ENCODE measurements around the gene ZNF362.

ZNF362 gene

DNA sequence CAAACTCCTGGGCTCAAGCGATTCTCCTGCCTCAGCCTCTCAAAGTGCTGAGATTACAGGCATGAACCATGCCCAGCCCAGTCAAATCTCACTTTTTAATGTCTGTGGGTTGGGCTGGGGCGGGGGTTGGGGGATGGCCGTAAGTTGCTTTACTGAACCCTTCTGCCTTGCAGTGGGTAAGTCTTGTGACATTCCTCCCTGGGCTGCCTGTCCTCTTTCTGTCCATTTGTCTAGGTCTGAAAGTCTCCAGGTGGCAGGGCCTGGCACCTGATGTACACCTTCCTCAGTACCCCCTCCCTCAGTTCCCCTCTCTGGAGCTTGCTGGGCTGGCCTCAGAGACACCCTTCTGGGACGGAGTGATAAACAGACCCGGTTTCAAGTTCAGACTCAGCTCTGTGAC is 13.3 kb downstream of the ZNF362 start:
- no peak for DNase-seq

DNA sequence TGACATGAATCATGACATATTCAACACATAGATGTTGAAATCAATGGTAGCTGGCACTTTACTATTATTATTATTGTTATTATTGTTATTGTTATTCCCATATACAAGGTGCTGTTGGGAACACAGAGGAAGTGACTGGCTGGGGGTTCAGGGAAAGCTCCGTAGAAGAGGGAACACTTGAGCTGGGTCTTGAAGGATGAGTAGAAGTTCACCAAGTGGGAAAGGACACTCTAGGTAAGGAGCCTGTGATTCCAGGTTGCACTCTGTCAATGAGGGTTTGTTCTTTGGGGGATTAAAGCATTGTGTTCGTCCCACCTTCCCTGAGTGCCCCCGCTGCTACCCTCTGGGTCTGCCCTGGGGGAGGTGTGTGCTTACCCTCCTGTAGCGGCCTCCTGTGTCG is 14.1 kb downstream of the ZNF362 start:
- no peak for DNase-seq

- DNase-seq, result no peak
Observed at GRCh38 chr1:33270808-33271465, 14.6 kb downstream of the ZNF362 start.

DNA sequence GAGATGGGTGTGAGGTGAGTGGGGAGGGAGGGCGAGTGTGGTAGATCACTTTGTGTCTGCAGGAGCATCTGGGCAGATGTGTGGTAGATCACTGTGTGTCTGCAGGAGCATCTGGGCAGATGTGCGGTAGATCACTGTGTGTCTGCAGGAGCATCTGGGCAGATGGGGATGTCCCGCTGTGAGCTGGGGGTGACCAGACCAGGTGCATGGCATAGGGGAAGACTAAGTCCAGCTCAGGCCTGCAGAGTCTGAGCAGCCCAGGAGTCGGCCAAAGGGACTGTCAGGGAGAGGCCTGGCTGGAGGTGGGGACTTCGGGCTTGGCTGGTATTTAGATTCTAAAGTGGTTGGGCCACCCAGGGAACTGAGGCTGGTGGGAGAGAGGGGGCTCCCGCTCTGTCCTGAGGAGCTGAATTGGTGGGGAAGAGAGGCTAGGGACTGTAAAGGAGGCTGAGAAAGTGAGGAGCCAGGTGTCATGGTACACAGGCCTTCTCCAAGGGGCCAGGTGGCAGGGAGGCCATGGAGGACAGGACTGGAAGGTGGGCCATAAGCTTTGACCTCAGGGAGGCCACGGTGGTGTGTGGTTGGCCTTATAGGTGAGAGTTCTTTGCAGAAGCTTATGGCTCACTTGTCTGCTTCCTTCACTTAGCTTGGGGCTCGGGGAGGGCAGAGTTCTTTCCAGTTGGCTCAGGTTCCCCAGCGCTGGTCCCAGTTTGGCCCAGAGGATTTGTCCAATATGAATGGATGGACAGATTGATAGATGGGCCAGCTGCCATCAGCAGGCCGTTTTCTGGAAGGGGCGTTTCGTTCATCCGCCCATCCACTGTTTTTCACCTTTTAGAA is 15.6 kb downstream of the ZNF362 start:
- DNase-seq, result no peak

DNA sequence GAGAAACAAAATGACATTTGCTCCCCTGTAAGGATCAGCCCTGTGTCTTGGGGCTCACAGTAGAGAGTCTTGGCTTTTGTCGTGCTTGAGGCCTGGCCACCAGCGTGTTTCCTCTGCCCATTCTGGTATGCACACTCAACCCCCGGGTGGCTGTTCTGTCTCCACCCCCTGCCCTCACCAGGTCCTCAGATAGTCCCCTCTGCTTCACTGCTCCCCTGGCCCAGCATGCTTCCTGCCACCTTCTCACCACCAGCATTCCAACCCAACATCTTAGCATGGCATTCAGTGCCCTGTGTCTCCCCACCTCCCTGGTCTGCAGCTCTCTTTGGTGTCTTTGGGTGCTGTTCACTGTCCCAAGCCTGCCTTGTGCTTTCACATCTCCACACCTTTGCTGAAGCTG is 16.2 kb downstream of the ZNF362 start:
- DNase-seq, result no peak

- DNase-seq, result no peak
Observed at GRCh38 chr1:33272930-33273329, 16.6 kb downstream of the ZNF362 start.

GRCh38 chr1:33273406-33273805 is 17.1 kb downstream of the ZNF362 start:
- no peak for DNase-seq

- DNase-seq, result no peak
Observed at GRCh38 chr1:33273961-33274371, 17.7 kb downstream of the ZNF362 start.

DNA sequence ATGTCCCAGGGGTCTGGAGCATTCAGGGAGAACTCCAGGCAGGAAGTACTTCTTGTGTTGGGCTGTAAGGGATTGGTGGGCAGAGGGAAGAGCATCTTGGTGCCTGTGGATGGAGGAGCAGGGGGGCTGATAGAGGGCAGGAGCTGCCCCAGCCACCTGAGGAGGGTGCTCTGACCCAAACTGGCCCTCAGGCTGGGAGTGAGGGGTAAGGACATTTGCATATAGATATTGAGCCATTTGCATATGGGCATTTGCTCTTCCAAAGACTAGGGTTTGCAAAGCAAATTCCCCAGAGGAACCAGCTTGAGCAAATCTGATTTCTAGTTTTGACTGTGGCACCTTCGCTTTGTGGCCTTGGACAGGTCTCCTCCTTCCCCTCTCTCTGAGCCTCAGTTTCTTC is 18.2 kb downstream of the ZNF362 start:
- no peak for DNase-seq

DNA sequence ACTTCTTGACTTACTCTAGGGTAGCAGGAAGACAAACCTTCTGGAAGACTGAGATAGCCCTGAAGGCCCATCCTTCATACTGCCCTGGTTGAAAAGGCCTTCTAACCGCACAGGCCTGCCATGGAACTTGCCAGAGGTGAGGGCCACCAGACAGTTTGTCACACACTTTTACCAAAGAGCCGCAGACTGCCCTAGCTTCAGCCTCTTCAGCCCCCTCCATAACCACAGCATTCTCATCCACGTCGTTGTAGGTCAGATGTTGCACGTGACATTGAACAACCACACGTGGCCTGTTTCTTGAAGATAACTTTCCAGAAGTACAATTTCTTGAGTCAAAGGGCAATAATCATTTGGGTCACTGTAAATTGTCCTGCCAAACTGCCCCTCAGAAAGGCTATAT is 18.9 kb downstream of the ZNF362 start:
- no peak for DNase-seq

DNA sequence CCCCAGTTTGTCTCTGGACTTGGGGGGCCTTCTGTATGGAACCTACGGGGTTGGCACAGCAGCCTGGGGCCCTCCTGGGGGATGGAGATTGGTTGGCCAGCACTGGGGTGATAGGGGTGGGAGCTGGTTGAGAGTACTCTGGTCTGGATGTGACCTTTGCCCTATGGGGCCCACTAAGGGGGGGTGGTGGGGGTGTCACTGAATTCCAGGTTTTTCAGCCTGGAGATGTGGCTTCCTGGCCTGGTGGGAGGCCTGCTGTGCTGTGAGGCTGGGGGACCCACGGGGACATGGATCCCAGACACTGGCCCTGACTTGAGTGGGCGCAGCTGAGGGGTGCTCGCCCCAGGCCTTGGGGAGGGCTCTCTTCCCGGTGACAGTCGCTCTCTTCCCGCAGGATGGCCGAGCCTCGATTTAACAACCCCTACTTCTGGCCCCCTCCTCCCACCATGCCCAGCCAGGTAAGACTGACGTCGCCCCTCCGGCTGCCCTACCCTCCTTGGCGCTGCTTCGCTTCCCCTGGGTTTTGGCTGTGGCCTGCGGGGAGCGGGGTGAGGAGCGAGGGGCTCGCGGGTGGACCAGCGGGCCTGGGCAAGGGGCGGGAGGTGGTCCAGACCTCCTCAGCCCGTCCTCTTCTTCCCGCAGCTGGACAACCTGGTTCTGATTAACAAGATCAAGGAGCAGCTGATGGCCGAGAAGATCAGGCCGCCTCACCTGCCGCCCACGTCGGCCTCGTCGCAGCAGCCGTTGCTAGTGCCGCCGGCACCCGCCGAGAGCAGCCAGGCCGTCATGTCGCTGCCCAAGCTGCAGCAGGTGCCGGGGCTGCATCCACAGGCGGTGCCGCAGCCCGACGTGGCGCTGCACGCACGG is 19.6 kb downstream of the ZNF362 start:
- no peak for DNase-seq

DNA sequence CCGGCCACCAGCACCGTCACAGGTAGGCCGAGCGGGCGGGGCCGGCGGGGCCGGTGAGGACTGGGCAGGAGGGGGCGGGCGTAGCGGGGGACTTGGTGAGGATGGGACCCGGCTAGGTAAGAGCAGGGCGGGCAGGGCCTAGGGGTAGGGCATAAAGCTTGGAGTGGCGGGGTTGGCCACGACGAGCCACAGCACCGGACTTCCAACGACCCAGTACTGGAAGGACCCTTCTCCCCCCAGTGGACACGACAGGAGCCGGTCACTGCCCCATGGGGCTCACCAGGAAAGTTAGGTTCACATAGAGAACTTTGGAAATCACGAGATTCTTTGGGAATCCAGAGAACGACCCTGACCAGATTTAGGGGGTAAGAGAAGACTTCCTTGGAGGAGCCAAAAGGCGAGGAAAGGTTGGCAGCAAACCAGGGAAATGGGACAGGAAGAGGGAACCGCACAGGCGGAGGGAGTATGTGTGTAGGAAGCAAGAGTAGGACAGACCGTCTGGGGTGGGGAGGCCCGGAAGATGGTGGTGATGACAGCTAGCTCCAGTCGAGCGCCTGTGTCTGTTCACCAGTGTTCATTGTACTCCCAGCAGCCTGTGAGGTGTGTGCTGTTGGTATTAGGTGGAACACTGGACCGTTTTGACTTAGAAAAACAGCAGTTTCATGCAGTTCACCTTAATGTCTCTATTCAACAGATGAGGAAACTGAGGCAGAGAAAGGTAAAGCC is 20.4 kb downstream of the ZNF362 start:
- no peak for DNase-seq

- DNase-seq, result no peak
Observed at GRCh38 chr1:33277488-33278084, 21.3 kb downstream of the ZNF362 start.

DNA sequence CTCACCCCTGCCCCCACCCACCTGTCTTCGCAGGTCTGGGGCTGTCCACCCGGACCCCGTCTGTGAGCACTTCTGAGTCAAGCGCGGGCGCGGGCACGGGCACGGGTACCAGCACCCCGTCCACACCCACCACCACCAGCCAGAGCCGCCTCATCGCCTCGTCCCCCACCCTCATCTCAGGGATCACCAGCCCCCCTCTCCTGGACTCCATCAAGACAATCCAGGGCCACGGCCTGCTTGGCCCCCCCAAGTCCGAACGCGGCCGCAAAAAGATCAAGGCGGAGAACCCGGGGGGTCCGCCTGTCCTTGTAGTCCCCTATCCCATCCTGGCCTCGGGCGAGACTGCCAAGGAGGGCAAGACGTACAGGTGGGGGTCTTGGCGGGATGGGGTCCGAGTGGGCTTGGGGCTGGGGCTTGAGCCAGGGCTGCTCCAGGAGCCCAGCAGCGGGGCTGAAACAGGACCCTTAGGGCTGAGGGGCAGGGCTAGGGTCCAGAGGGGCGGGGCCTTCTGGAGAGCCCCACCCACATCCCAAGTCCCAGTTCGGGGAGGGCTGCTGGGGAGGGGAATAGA is 23.9 kb downstream of the ZNF362 start:
- no peak for DNase-seq

DNA sequence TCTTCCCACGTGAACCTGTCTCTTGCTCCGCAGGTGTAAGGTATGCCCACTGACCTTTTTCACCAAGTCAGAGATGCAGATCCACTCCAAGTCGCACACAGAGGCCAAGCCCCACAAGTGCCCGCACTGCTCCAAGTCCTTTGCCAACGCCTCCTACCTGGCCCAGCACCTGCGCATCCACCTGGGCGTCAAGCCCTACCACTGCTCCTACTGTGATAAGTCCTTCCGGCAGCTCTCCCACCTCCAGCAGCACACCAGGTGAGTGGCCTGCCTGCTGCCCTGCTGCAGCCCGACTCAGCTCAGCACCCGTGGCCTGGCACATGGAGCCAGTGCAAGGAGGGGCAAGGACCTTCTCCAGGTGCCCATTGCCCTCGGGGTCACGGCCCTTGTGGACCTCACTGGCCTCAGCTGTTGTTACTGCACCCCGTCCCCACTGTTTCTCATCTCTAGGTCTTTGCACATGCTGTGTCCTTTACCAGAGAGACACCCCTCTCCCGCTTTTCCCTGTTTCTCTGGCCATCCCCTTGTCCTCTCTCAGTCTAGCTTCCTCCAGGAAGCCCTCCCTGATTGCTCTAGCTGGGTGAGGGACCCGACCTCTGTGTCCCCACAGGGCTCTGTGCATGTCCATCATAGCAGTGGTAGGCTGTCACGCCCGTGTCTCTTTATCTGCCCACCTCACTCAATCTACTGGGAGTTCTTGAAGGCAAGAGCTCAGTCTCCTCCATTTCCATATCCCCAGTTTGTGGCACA is 25.4 kb downstream of the ZNF362 start:
- DNase-seq, result no peak

DNA sequence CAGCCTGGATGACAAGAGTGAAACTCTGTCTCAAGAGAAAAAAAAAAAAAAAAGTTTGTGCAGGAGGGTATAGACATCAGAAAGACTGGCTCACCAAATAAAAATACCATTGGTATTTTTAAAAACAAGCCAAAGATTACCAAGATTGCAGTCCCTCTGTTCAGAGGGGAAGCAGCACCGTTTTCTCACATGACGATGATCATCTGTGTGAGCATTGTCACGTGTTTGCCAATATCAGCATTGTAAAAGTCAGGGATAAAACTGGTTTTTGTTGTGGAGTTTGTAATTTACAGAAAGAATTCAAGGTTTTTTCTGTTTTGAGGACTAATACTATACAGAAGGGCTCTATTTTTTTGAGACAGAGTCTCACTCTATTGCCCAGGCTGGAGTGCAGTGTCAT is 26.5 kb downstream of the ZNF362 start:
- DNase-seq, result no peak

- DNase-seq, result no peak
Observed at GRCh38 chr1:33284049-33284448, 27.8 kb downstream of the ZNF362 start.

DNA sequence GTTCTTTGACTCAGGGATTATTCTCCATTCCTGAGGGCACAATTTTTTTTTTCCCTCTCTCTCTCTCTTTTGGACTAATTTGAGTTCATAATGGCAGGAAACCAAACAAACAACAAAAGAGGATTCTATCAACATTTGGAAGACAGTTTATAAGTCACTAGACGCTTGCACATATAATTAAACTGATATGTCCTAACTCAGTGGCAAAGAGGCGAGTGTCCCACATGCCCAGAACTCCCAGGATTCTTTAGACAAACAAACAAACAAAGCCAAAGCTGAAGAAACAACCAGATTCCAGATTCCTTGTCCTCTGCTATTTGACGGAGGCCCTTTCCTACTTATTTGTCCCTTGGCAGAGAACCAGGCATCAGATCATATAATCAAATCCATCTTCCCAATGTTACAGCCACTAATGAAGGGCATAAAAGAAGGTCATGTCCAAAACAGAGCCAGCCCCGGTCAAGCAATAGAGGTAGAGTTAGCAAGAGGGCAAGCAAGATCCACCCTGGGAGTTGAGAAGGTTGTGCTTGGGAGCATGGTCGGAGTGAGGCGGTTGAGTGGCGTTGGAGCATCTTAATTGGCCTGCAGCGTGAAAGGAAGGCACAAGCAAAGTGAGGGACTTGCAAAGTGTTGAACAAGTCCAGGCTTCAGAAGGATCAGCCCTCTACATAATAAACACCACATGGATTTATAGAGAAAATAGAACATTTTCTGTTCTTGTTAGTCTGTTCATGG is 30.3 kb downstream of the ZNF362 start:
- no peak for DNase-seq

- DNase-seq, result no peak
Observed at GRCh38 chr1:33287317-33287716, 31.0 kb downstream of the ZNF362 start.

GRCh38 chr1:33288976-33289857 is 32.9 kb downstream of the ZNF362 start:
- DNase-seq, result no peak
